ENCODE data around the gene PRXL2C. TPM values are rescaled to one million over a fixed set of nuclear protein-coding genes. Genes with fewer than 3 reads are reported as not detected.
A peak's percentile ranks its signal among the peaks of the same experiment; 100 is the strongest.

Gene PRXL2C
- polyA plus RNA-seq, 1 of the 3 experiments (the other 2 are of a cell fraction): 8.4 TPM

- POLR2A ChIA-PET: no interaction called here
- H3K4me3 ChIP-seq (ENCODE audit: low read depth in 2 of 2, low read length in 1 of 2): peak overlapping the region; percentile 19 to 40
- 35% methylated on average over 12 of the region's 12 CpGs for WGBS (ENCODE audit: low lambda C conversion rate)
- TF ChIP-seq ELF1 (IDR thresholded peaks at IDR 0.05) (no peak), TCF12 (IDR thresholded peaks at IDR 0.05) (peak; percentile 74), CHD2 (IDR thresholded peaks at IDR 0.05; ENCODE audit: low read length, partially characterized antibody) (peak; percentile 13), IRF3 (IDR thresholded peaks at IDR 0.05; ENCODE audit: low read depth, low read length) (no peak), TAF1 (IDR thresholded peaks at IDR 0.05; ENCODE audit: borderline replicate concordance, low read depth, low read length) (no peak), RCOR1 (IDR thresholded peaks at IDR 0.05; ENCODE audit: low read length) (no peak), NRF1 (IDR thresholded peaks at IDR 0.05; ENCODE audit: low read depth, low read length) (no peak), EP300 (IDR thresholded peaks at IDR 0.05; ENCODE audit: borderline replicate concordance in 1 of 2, low read depth in 1 of 2, low read length in 1 of 2) (no peak), FOXJ3 (CRISPR knock-in tag; IDR thresholded peaks at IDR 0.05) (no peak), MXI1 (IDR thresholded peaks at IDR 0.05; ENCODE audit: low read depth, low read length) (no peak), CTCF (IDR thresholded peaks at IDR 0.05) (no peak), RXRA (IDR thresholded peaks at IDR 0.05; ENCODE audit: borderline replicate concordance, low read depth) (no peak), POLR2AphosphoS5 (IDR thresholded peaks at IDR 0.05; ENCODE audit: low read depth, low read length) (no peak; the same call in 1 of the 2 replicates), FOXM1 (IDR thresholded peaks at IDR 0.05; ENCODE audit: low read depth) (no peak), MAX (IDR thresholded peaks at IDR 0.05; ENCODE audit: low read depth) (peak; percentile 48; the same call in 1 of the 2 replicates), RAD21 (IDR thresholded peaks at IDR 0.05; ENCODE audit: low read length) (no peak), PBX3 (IDR thresholded peaks at IDR 0.05) (no peak), SMC3 (IDR thresholded peaks at IDR 0.05; ENCODE audit: low read depth, low read length) (no peak), GATA2 (CRISPR knock-in tag; IDR thresholded peaks at IDR 0.05) (no peak), NFIC (IDR thresholded peaks at IDR 0.05; ENCODE audit: borderline replicate concordance) (peak; percentile 55), FOSL2 (IDR thresholded peaks at IDR 0.05; ENCODE audit: borderline replicate concordance, low read depth) (peak; percentile 29; the same call in 1 of the 2 replicates), GABPA (IDR thresholded peaks at IDR 0.05; ENCODE audit: low read depth) (no peak), YY1 (IDR thresholded peaks at IDR 0.05; ENCODE audit: low read depth) (no peak), EZH2phosphoT487 (IDR thresholded peaks at IDR 0.05; ENCODE audit: borderline replicate concordance, low read depth) (no peak), RFX5 (IDR thresholded peaks at IDR 0.05; ENCODE audit: low read length) (no peak)
- TF ChIP-seq, protein P1, sequence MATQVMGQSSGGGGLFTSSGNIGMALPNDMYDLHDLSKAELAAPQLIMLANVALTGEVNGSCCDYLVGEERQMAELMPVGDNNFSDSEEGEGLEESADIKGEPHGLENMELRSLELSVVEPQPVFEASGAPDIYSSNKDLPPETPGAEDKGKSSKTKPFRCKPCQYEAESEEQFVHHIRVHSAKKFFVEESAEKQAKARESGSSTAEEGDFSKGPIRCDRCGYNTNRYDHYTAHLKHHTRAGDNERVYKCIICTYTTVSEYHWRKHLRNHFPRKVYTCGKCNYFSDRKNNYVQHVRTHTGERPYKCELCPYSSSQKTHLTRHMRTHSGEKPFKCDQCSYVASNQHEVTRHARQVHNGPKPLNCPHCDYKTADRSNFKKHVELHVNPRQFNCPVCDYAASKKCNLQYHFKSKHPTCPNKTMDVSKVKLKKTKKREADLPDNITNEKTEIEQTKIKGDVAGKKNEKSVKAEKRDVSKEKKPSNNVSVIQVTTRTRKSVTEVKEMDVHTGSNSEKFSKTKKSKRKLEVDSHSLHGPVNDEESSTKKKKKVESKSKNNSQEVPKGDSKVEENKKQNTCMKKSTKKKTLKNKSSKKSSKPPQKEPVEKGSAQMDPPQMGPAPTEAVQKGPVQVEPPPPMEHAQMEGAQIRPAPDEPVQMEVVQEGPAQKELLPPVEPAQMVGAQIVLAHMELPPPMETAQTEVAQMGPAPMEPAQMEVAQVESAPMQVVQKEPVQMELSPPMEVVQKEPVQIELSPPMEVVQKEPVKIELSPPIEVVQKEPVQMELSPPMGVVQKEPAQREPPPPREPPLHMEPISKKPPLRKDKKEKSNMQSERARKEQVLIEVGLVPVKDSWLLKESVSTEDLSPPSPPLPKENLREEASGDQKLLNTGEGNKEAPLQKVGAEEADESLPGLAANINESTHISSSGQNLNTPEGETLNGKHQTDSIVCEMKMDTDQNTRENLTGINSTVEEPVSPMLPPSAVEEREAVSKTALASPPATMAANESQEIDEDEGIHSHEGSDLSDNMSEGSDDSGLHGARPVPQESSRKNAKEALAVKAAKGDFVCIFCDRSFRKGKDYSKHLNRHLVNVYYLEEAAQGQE (IDR thresholded peaks at IDR 0.05; ENCODE audit: low read depth, low read length): 0 out of 2 replicates have a peak, but pooled peaks have one; percentile 55
These were observed 42.8 kb downstream of the PRXL2C start for GRCh38 chr9:96612105-96612965.

More at GRCh38 chr9:96612105-96612965, 42.8 kb downstream of the PRXL2C start:
- Histone ChIP-seq H3K27ac (ENCODE audit: low read depth in 2 of 2, low read length in 1 of 2) (peak overlapping the region; percentile 36 to 67), H2AFZ (ENCODE audit: low read depth) (peak overlapping the region; percentile 60; the same call in 1 of the 2 replicates), H3K4me1 (ENCODE audit: control insufficient read depth in 1 of 2, insufficient read depth in 2 of 2, low read depth in 1 of 2, low read length in 1 of 2) (peaks cover 20 to 22% of the 10 kb centered on the region in 2 experiments), H3K36me3 (replicated peaks in 1 of 2; ENCODE audit: control insufficient read depth in 1 of 2, insufficient read depth in 2 of 2, low read length in 1 of 2) (no peaks in the 10 kb centered on the region), H3K27me3 (ENCODE audit: insufficient read depth) (no peaks in the 10 kb centered on the region), H3K9ac (peak overlapping the region; percentile 43; the same call in 1 of the 2 replicates), H3K79me2 (ENCODE audit: insufficient read depth) (peaks cover 87% of the 10 kb centered on the region), H3K4me2 (peak overlapping the region; percentile 74), H3K9me3 (no peaks in the 10 kb centered on the region), H3K9me2 (no peaks in the 10 kb centered on the region), H3F3A (replicated peaks; ENCODE audit: insufficient read depth) (peaks cover 9% of the 10 kb centered on the region), H4K20me1 (ENCODE audit: insufficient read depth) (no peaks in the 10 kb centered on the region; the same call in 1 of the 2 replicates)
- CTCF ChIA-PET: interaction anchor here (0.5 to 2.4 kb wide), 8 partner anchors 8 to 809 kb away, joined by 3 to 9 read pairs (median 3); partner anchors contain the start of gene PRXL2C
- DNase-seq: peak; percentile 48
